Measurements from ENCODE around the gene TAF10.

TAF10 gene

GRCh38 chr11:6607190-6607795 lies 4.7 kb downstream of the TAF10 start:
- DNase-seq = peak; percentile 15

GRCh38 chr11:6606471-6607189 lies 5.4 kb downstream of the TAF10 start:
- DNase-seq = peak; percentile 91

GRCh38 chr11:6604790-6605189 lies 7.2 kb downstream of the TAF10 start:
- DNase-seq = no peak

GRCh38 chr11:6604081-6604626 lies 7.9 kb downstream of the TAF10 start:
- DNase-seq = peak; percentile 74

- peak; percentile 93 for DNase-seq
Measured at GRCh38 chr11:6603287-6604080, 8.5 kb downstream of the TAF10 start, which contains the start of the genes ILK and RRP8. ILK (plus strand) TSS chr11:6603774; CDS start chr11:6604272, 498 bp downstream. RRP8 (minus strand) TSS chr11:6603616; CDS start chr11:6603502, 114 bp downstream.

GRCh38 chr11:6602096-6602940 lies 9.7 kb downstream of the TAF10 start:
- DNase-seq = peak; percentile 18

- peak; percentile 9 for DNase-seq
Measured at GRCh38 chr11:6601041-6601461, 11.0 kb downstream of the TAF10 start.

- DNase-seq = peak; percentile 11
Measured at GRCh38 chr11:6599881-6600390, 12.1 kb downstream of the TAF10 start.

GRCh38 chr11:6599449-6599848 lies 12.6 kb downstream of the TAF10 start:
- no peak for DNase-seq

- DNase-seq = no peak
Measured at GRCh38 chr11:6598555-6598954, 13.5 kb downstream of the TAF10 start.

- no peak for DNase-seq
Measured at GRCh38 chr11:6596239-6596877, 15.7 kb downstream of the TAF10 start.

GRCh38 chr11:6594142-6594768 lies 17.8 kb downstream of the TAF10 start:
- DNase-seq = no peak

- DNase-seq = no peak
Measured at GRCh38 chr11:6588018-6588417, 24.0 kb downstream of the TAF10 start.

GRCh38 chr11:6587360-6587953 lies 24.6 kb downstream of the TAF10 start:
- no peak for DNase-seq

- DNase-seq = no peak
Measured at GRCh38 chr11:6586434-6587359, 25.3 kb downstream of the TAF10 start.

GRCh38 chr11:6584528-6584927 lies 27.5 kb downstream of the TAF10 start:
- DNase-seq = no peak

GRCh38 chr11:6583584-6583983 lies 28.4 kb downstream of the TAF10 start:
- DNase-seq = no peak

GRCh38 chr11:6579681-6580080 lies 32.3 kb downstream of the TAF10 start:
- no peak for DNase-seq

- DNase-seq = no peak
Measured at GRCh38 chr11:6578134-6578533, 33.9 kb downstream of the TAF10 start.

Data from right forelimb (tissue), 1 donor.